Endodermal cell (in vitro differentiated cells): ENCODE data around the gene ARL15. TPM values are rescaled to one million over a fixed set of nuclear protein-coding genes. Genes with fewer than 3 reads are reported as not detected.

Source experiments
- DNase-seq: peaks from one replicate; pipeline ENCODE4 v3.0.0-alpha.2; 2017
- H3K27ac ChIP-seq: 2 replicates; pipeline ENCODE4 v1.5.1; 2013; ENCODE audit warnings: mild to moderate bottlenecking, low read depth, low read length, moderate library complexity
- H3K27me3 ChIP-seq: 2 replicates; pipeline ENCODE4 v1.6.1; 2013; ENCODE audit warnings: mild to moderate bottlenecking, low read length, moderate library complexity; ENCODE audit not compliant: insufficient read depth, control insufficient read depth, poor library complexity, severe bottlenecking
- H3K36me3 ChIP-seq: 2 replicates; pipeline ENCODE4 v1.7.0; 2013; ENCODE audit warnings: mild to moderate bottlenecking, low read length, moderate library complexity; ENCODE audit not compliant: control insufficient read depth, insufficient read depth
- H3K4me1 ChIP-seq: one replicate; pipeline ENCODE4 v1.7.0; 2013; ENCODE audit warnings: low read length; ENCODE audit not compliant: control insufficient read depth, insufficient read depth
- H3K4me3 ChIP-seq: 2 replicates; pipeline ENCODE4 v1.5.1; 2013; ENCODE audit warnings: mild to moderate bottlenecking, low read length, moderate library complexity
- H3K9ac ChIP-seq: 2 replicates; pipeline ENCODE4 v1.6.1; 2013; ENCODE audit warnings: mild to moderate bottlenecking, low read length, moderate library complexity; ENCODE audit not compliant: poor library complexity, severe bottlenecking; ENCODE audit errors: extremely low read depth
- H3K9me3 ChIP-seq: 2 replicates; pipeline ENCODE4 v1.6.1; 2013; ENCODE audit warnings: mild to moderate bottlenecking, low read length, moderate library complexity; ENCODE audit not compliant: control insufficient read depth
- H3K27ac Mint-ChIP-seq: 2 replicates; pipeline ENCODE4 v1.8.0; 2020; ENCODE audit warnings: mixed read lengths
- H3K27me3 Mint-ChIP-seq: 2 replicates; pipeline ENCODE4 v1.8.0; 2021; ENCODE audit warnings: mild to moderate bottlenecking, mixed read lengths; ENCODE audit not compliant: insufficient read depth
- H3K36me3 Mint-ChIP-seq: 2 replicates; pipeline ENCODE4 v1.8.0; 2020; ENCODE audit warnings: low read depth, mixed read lengths
- H3K4me1 Mint-ChIP-seq: 2 replicates; pipeline ENCODE4 v1.8.0; 2020; ENCODE audit warnings: mixed read lengths
- H3K4me3 Mint-ChIP-seq: 2 replicates; pipeline ENCODE4 v1.8.0; 2020; ENCODE audit warnings: mild to moderate bottlenecking, moderate library complexity, mixed read lengths
- H3K9me3 Mint-ChIP-seq: 2 replicates; pipeline ENCODE4 v1.8.0; 2020; ENCODE audit warnings: mild to moderate bottlenecking, mixed read lengths
- CTCF ChIP-seq: fragments of 200-600 bp; sonication (generic); conservative IDR thresholded peaks from 2 replicates; pipeline ENCODE4 v1.5.0; 2021; ENCODE audit warnings: antibody characterized with exemption, mild to moderate bottlenecking
- WGBS, 2 experiments: methylation state at CpG; one replicate each; pipeline versions ENCODE4 v1.1.5 to v1.1.7; 2013; ENCODE audit warnings: missing lambda C conversion rate in 2 of 2, mixed read lengths in 1 of 2; ENCODE audit not compliant: insufficient coverage in 1 of 2, insufficient read length in 1 of 2; 5-methylcytosine and 5-hydroxymethylcytosine counted together
- total RNA-seq, 2 donors: library from RNA; stranded (reverse); fragmentation: NEBNext Ultra II Directional in 1 of 2; extraction: Animal tissue kit (Norgen Biotek cat#: 25700) in 1 of 2; gene quantifications; 2 replicates in 1 of 2; 3 replicates in 1 of 2; pipeline ENCODE4 v1.2.1, GENCODE V29; 2021

Gene ARL15
- total RNA-seq, 2 donors from 2014 or later, result 23.3 to 24.0 TPM

DNA sequence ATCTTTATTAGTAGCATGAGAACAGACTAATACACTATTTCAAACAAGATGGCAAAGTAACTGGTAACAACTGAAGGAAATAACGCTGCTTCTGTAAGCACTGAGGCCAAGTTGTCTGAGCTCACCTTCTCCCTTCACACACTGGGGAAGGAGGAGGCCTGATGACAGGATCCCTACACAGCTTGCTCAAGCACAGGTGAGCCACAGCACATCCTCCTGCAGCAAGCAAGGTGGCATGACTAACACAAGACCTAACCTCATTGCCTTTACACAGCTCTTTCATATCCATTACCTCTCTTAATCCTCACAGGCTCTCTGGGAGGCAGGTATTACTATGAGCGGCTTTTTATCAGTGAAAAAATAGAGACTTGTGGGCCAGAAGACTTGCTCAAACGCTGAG, 83.3 kb downstream of the ARL15 start:
- no peak overlapping the region for H3K9ac ChIP-seq
- no peak overlapping the region for H3K27ac ChIP-seq
- H3K4me3 ChIP-seq, result no peak overlapping the region
- H3K36me3 ChIP-seq, result no peaks in the 10 kb centered on the region
- no peaks in the 10 kb centered on the region for H3K4me1 ChIP-seq
- no peak for DNase-seq
- H3K27me3 ChIP-seq, result no peaks in the 10 kb centered on the region
- H3K27me3 Mint-ChIP-seq, result no peaks in the 10 kb centered on the region
- no peaks in the 10 kb centered on the region for H3K36me3 Mint-ChIP-seq
- peaks cover 17% of the 10 kb centered on the region for H3K4me1 Mint-ChIP-seq
- no peak overlapping the region for H3K4me3 Mint-ChIP-seq
- H3K9me3 Mint-ChIP-seq, result peaks cover 4% of the 10 kb centered on the region
- TF ChIP-seq CTCF, result no peak
- WGBS, 2 experiments, result 94 to 96% methylated on average over 3 of the region's 3 CpGs
- no peak overlapping the region for H3K27ac Mint-ChIP-seq
- peaks cover 17% of the 10 kb centered on the region for H3K9me3 ChIP-seq

DNA sequence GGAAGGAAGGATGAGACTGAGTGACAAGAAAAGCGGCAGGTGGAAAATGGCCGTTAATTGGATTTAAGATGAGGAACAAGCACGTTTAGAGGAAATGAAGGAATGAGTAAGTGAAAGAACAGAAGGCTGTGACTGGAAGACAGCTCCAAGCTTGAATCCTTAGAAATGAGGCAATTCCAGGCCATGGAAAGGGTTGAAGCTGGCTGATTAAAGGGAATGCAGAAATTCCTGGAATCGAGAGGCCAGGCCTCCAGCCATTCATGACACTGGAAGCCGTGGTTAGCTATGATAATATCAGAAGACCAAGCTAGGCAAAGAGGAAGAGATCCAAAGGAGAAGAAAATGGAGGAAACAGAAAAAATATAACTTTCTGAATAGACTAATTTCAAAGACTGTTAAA, 84.2 kb downstream of the ARL15 start:
- no peak overlapping the region for H3K27ac Mint-ChIP-seq
- Histone ChIP-seq H3K4me3 (no peak overlapping the region), H3K27me3 (no peaks in the 10 kb centered on the region), H3K4me1 (peaks cover 2% of the 10 kb centered on the region), H3K27ac (no peak overlapping the region), H3K36me3 (no peaks in the 10 kb centered on the region), H3K9ac (no peak overlapping the region), H3K9me3 (peaks cover 17% of the 10 kb centered on the region)
- DNase-seq, result no peak
- H3K4me1 Mint-ChIP-seq, result peaks cover 12% of the 10 kb centered on the region
- peaks cover 4% of the 10 kb centered on the region for H3K9me3 Mint-ChIP-seq
- no peak overlapping the region for H3K4me3 Mint-ChIP-seq
- no peak for TF ChIP-seq CTCF
- WGBS, 2 experiments, result 87 to 93% methylated on average over 4 to 5 of the region's 5 CpGs
- no peaks in the 10 kb centered on the region for H3K36me3 Mint-ChIP-seq
- H3K27me3 Mint-ChIP-seq, result no peaks in the 10 kb centered on the region

- H3K27ac ChIP-seq, result no peak overlapping the region
- peaks cover 4% of the 10 kb centered on the region for H3K9me3 Mint-ChIP-seq
- 95 to 97% methylated on average over 6 to 10 of the region's 10 CpGs for WGBS, 2 experiments
Observed at GRCh38 chr5:54224103-54224826, 86.1 kb downstream of the ARL15 start.

More at GRCh38 chr5:54224103-54224826, 86.1 kb downstream of the ARL15 start:
- no peaks in the 10 kb centered on the region for H3K36me3 ChIP-seq
- no peak for DNase-seq
- H3K4me3 ChIP-seq, result no peak overlapping the region
- peaks cover 17% of the 10 kb centered on the region for H3K9me3 ChIP-seq
- no peak for TF ChIP-seq CTCF
- peaks cover 8% of the 10 kb centered on the region for H3K4me1 ChIP-seq
- no peaks in the 10 kb centered on the region for H3K27me3 Mint-ChIP-seq
- H3K36me3 Mint-ChIP-seq, result no peaks in the 10 kb centered on the region
- H3K9ac ChIP-seq, result no peak overlapping the region
- H3K27me3 ChIP-seq, result no peaks in the 10 kb centered on the region
- no peak overlapping the region for H3K4me3 Mint-ChIP-seq
- H3K4me1 Mint-ChIP-seq, result peaks cover 16% of the 10 kb centered on the region
- H3K27ac Mint-ChIP-seq, result no peak overlapping the region
